OCI-LY3 (cell line): ENCODE data around the gene EZH1.

Source experiments
- H2AFZ ChIP-seq: fragments of 200-600, 300-600 bp; shearing (Covaris generic); 2 replicates; pipeline ENCODE4 v1.6.0; 2014; ENCODE audit warnings: antibody characterized with exemption, low read depth, low read length
- H3K27ac ChIP-seq: fragments of 200-600, 300-600 bp; sonication (generic); 2 replicates; pipeline ENCODE4 v1.5.1; 2014; ENCODE audit warnings: mild to moderate bottlenecking, low read length, moderate library complexity, mixed read lengths
- H3K27me3 ChIP-seq: fragments of 200-600, 300-600 bp; sonication (generic); 2 replicates; pipeline ENCODE4 v1.6.1; 2014; ENCODE audit warnings: low read depth, low read length, mixed read lengths
- H3K36me3 ChIP-seq: fragments of 200-600, 300-600 bp; sonication (generic); replicated peaks from 2 replicates; pipeline ENCODE3; 2014; ENCODE audit warnings: low read depth, low read length, mixed read lengths
- H3K4me1 ChIP-seq: fragments of 300-600, 200-600 bp; sonication (generic); 2 replicates; pipeline ENCODE4 v1.6.1; 2014; ENCODE audit warnings: low read length, mixed read lengths
- H3K4me2 ChIP-seq: fragments of 200-600, 300-600 bp; sonication (generic); 2 replicates; pipeline ENCODE4 v1.6.1; 2014; ENCODE audit warnings: low read length, mixed read lengths
- H3K4me3 ChIP-seq: fragments of 300-600, 200-600 bp; sonication (generic); 2 replicates; pipeline ENCODE4 v1.5.1; 2014; ENCODE audit warnings: antibody characterized with exemption, mild to moderate bottlenecking, low read length, moderate library complexity
- H3K79me2 ChIP-seq: fragments of 300-600, 200-600 bp; shearing (Covaris generic); 2 replicates; pipeline ENCODE4 v1.6.1; 2014; ENCODE audit warnings: mild to moderate bottlenecking, low read length, mixed read lengths
- H3K9ac ChIP-seq: fragments of 300-600, 200-600 bp; shearing (Covaris generic); 2 replicates; pipeline ENCODE4 v1.6.0; 2014; ENCODE audit warnings: mild to moderate bottlenecking, low read length, moderate library complexity
- H3K9me3 ChIP-seq: fragments of 200-600, 300-600 bp; shearing (Covaris generic); 2 replicates; pipeline ENCODE4 v1.6.1; 2014; ENCODE audit warnings: low read length, mixed read lengths; ENCODE audit not compliant: insufficient read depth
- H4K20me1 ChIP-seq: fragments of 200-600, 300-600 bp; sonication (generic); 2 replicates; pipeline ENCODE4 v1.6.1; 2016; ENCODE audit warnings: low read length, mixed read lengths; ENCODE audit not compliant: insufficient read depth
- CTCF ChIP-seq: fragments of 200-600, 300-600 bp; sonication (generic); IDR thresholded peaks from 2 replicates; pipeline ENCODE4 v1.5.1; 2014; ENCODE audit warnings: antibody characterized with exemption, low read length, low read depth
- EZH2phosphoT487 ChIP-seq: fragments of 200-600 bp; shearing (Covaris generic); IDR thresholded peaks from 2 replicates; pipeline ENCODE4 v1.6.1; 2018; ENCODE audit warnings: antibody characterized with exemption, mixed run types, low read depth

Gene EZH1

GRCh38 chr17:42706732-42707131, 38.1 kb downstream of the EZH1 start:
- H3K36me3 ChIP-seq: peaks cover 55% of the 10 kb centered on the region
- H3K27ac ChIP-seq: peak overlapping the region; percentile 92
- no peak for TF ChIP-seq EZH2phosphoT487
- no peak for TF ChIP-seq CTCF
- peak overlapping the region; percentile 66; the same call in 1 of the 2 replicates for H3K9ac ChIP-seq
- H3K4me1 ChIP-seq: peaks cover 76% of the 10 kb centered on the region
- H3K27me3 ChIP-seq: no peaks in the 10 kb centered on the region
- H3K4me3 ChIP-seq: no peak overlapping the region
- peak overlapping the region; percentile 77 for H3K4me2 ChIP-seq
- no peaks in the 10 kb centered on the region for H4K20me1 ChIP-seq
- no peaks in the 10 kb centered on the region for H3K79me2 ChIP-seq
- H2AFZ ChIP-seq: no peak overlapping the region
- H3K9me3 ChIP-seq: no peaks in the 10 kb centered on the region

- H3K4me3 ChIP-seq: peak overlapping the region; percentile 47
- H3K79me2 ChIP-seq: no peaks in the 10 kb centered on the region
- H3K4me1 ChIP-seq: peaks cover 84% of the 10 kb centered on the region
- TF ChIP-seq CTCF: no peak
- TF ChIP-seq EZH2phosphoT487: peak; percentile 97
- peak overlapping the region; percentile 77 for H3K4me2 ChIP-seq
- H3K36me3 ChIP-seq: peaks cover 65% of the 10 kb centered on the region
- H4K20me1 ChIP-seq: no peaks in the 10 kb centered on the region
- H3K9ac ChIP-seq: peak overlapping the region; percentile 66
- H3K27ac ChIP-seq: peak overlapping the region; percentile 92
- H3K27me3 ChIP-seq: no peaks in the 10 kb centered on the region
- no peaks in the 10 kb centered on the region for H3K9me3 ChIP-seq
- no peak overlapping the region for H2AFZ ChIP-seq
Measured at GRCh38 chr17:42704837-42705494, 39.9 kb downstream of the EZH1 start.

- Histone ChIP-seq H3K4me2 (peak overlapping the region; percentile 63), H3K4me1 (peaks cover 83% of the 10 kb centered on the region), H3K36me3 (peaks cover 60% of the 10 kb centered on the region), H3K9ac (peak overlapping the region; percentile 54), H3K4me3 (peak overlapping the region; percentile 15; the same call in 1 of the 2 replicates), H3K27ac (peak overlapping the region; percentile 92), H2AFZ (no peak overlapping the region), H3K27me3 (no peaks in the 10 kb centered on the region), H4K20me1 (no peaks in the 10 kb centered on the region), H3K9me3 (no peaks in the 10 kb centered on the region), H3K79me2 (no peaks in the 10 kb centered on the region)
- TF ChIP-seq EZH2phosphoT487: no peak
- TF ChIP-seq CTCF: no peak
Measured at GRCh38 chr17:42704490-42704836, 40.4 kb downstream of the EZH1 start.

- Histone ChIP-seq H3K4me1 (peaks cover 63% of the 10 kb centered on the region), H3K4me3 (peak overlapping the region; percentile 27; the same call in 1 of the 2 replicates), H3K9ac (peak overlapping the region; percentile 64), H4K20me1 (no peaks in the 10 kb centered on the region), H3K79me2 (no peaks in the 10 kb centered on the region), H2AFZ (no peak overlapping the region), H3K9me3 (no peaks in the 10 kb centered on the region), H3K4me2 (peak overlapping the region; percentile 63), H3K36me3 (peaks cover 53% of the 10 kb centered on the region), H3K27ac (peak overlapping the region; percentile 78), H3K27me3 (no peaks in the 10 kb centered on the region)
- TF ChIP-seq CTCF (no peak), EZH2phosphoT487 (no peak)
Measured at GRCh38 chr17:42702446-42702845, 42.4 kb downstream of the EZH1 start.
